Frontal cortex (tissue), 4 donors: ENCODE results near the gene IQGAP2. TPM values are rescaled to one million over a fixed set of nuclear protein-coding genes. Genes with fewer than 3 reads are reported as not detected.

Experiments
- DNase-seq, 2 donors: peaks; one replicate each; pipeline ENCODE4 v3.0.0; 2012; ENCODE audit warnings: low spot score in 2 of 2
- FAIRE-seq: peaks from 2 replicates; lab custom pipeline; 2012; peaks lifted over from hg19 to GRCh38; lab: Jason Lieb, UNC
- total RNA-seq: library from RNA; depleted of rRNA; stranded (reverse); fragments of >200 nt; gene quantifications from one replicate; pipeline ENCODE4 v1.2.3, GENCODE V29; 2014
- donor health status: control.
- donor health status: control.
- donor health status: control.

Gene IQGAP2
- total RNA-seq, 1 donor from 2014 or later = 9.4 TPM

- no peak for DNase-seq
- FAIRE-seq = no peak
Measured at GRCh38 chr5:76441890-76442673, 39.0 kb downstream of the IQGAP2 start.

GRCh38 chr5:76443066-76443800 lies 40.1 kb downstream of the IQGAP2 start:
- FAIRE-seq = no peak

GRCh38 chr5:76445063-76445462 lies 42.0 kb downstream of the IQGAP2 start:
- FAIRE-seq (no peak), DNase-seq (no peak)

More at GRCh38 chr5:76443066-76443800, 40.1 kb downstream of the IQGAP2 start:
- no peak for DNase-seq

GRCh38 chr5:76445830-76446229 lies 42.7 kb downstream of the IQGAP2 start:
- FAIRE-seq (no peak), DNase-seq (no peak)

GRCh38 chr5:76446776-76447175 lies 43.7 kb downstream of the IQGAP2 start:
- no peak for FAIRE-seq
- no peak for DNase-seq

DNA sequence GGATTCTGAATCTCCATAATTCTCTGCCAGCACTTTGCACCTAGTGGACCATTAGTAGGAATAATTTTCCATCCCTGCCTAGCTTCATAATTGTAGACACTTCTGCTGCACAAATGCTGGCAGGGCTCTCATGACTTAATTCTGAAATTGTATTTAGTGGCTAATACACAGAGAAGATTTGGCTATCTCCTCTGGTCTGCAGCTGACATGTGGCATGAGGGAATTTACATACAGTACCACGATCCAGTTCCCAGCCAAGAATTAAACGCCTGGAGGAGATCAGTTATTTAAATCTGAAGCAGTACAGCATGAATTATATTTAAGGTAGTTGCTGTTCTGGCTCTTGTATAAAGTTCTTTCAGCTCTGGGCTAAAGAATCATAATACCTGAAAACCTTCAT lies 46.5 kb downstream of the IQGAP2 start:
- DNase-seq (no peak), FAIRE-seq (no peak)

DNA sequence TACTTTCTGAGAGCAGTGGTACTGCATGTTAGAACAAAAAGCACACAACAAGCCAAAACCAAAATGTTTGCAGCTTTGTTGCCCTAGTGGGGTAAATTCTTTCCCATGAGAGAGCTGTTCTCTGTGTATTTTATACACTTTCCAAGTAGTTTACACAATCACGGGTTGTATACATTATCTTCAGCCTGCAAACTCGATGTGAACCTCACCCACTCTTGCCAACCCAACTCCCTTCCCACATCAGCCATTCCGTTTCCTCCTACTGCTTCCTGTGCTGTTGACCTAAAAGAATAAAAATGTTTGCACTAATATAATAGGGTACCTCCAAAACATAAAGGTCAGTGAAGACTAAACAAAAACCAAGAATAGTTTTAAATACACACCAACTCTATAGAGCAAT lies 47.0 kb downstream of the IQGAP2 start:
- no peak for FAIRE-seq
- DNase-seq = no peak

- DNase-seq (no peak), FAIRE-seq (no peak)
Measured at GRCh38 chr5:76451031-76451701, 48.1 kb downstream of the IQGAP2 start.

DNA sequence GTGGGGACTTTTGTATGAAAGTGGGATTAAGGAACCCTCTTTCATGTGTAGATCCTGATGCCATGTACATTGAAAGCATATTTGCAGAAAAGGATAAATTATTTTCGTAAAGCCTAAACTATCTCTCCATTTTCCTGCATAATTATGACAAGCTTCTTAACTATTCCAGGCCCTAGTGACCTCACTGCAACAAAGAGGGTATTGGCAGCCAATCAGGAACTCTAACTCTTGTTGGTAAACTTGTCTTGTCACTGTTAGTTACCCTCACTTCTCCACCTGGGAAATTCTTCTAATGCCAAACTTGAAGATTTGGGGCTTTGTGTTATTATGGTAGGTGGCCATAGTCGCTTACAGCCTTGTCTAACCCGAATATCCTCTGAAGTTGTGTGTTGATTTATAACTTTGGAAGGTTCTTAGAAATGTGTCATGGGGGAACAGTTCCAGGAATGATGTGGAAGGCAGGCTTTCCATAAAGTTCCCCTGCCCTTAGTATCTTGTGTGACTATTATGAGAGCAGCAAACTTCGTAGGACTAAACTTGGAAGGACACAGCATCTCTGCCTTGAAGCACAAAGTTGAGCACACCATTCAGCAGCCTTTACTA lies 52.5 kb downstream of the IQGAP2 start:
- DNase-seq (no peak), FAIRE-seq (no peak)

DNA sequence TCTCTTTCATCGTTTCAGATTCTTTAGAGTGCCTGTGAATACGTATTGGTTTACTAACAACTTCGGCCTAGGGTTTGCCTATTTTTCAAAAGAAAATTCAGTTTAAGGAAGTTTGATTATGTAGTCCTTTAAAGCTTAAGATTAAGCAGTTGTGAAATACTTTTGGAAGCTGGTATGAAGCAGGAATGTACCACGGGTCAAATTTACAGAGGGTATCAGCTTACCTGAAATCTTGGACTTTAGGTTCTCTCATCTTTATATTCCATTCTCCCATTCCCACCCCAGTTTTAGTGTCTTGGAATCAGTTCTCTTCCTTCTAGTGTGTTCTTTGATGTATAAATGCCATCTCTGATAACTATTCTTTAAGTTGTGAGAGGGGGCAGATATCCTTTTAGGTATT lies 53.2 kb downstream of the IQGAP2 start:
- no peak for FAIRE-seq
- no peak for DNase-seq

- no peak for DNase-seq
- no peak for FAIRE-seq
Measured at GRCh38 chr5:76457674-76458485, 54.8 kb downstream of the IQGAP2 start.

DNA sequence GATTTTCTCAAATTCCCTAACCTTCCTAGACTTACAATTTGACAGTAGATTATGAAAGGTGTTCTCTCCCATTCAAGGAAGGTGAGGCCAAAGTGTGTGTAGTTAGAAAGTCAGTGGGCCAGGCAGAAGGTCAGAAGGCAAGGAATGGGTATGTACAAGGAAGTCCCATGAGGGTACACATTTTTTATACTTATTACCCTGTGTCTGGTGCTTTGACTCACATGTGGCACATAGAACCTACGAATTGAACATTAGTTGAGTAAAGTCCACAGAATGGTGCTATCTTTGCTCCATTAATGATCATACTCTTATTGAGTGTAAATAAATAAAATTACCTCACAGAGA lies 55.4 kb downstream of the IQGAP2 start:
- DNase-seq (no peak), FAIRE-seq (no peak)

- DNase-seq (no peak), FAIRE-seq (no peak)
Measured at GRCh38 chr5:76460104-76460503, 57.0 kb downstream of the IQGAP2 start.

DNA sequence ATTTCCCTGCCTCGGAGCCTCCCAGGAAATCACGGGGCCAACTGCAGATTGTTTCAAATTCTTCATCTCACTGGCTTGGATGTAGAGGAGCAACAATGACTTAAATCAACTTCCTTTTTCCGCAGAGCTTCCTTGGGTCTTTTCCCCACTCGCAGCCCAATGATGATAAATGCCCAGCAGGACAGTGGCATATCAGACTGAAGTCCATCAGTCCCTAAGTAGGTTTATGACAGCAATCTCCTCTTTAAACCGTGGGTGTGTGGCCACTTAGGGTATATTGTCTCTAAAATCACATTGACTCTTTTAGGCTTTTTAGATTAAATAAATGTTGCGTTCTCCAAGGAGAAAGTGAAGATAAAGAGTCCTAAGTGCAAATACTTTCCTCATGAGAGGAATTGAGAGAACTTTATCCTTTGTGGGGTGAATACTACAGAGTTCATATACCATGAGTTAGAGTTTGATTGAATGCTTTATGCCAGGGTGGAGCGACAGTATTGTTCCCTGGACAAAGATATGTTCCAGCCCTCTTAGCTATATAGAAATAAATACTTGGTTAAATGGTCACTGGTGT lies 59.1 kb downstream of the IQGAP2 start:
- DNase-seq (no peak), FAIRE-seq (no peak)

DNA sequence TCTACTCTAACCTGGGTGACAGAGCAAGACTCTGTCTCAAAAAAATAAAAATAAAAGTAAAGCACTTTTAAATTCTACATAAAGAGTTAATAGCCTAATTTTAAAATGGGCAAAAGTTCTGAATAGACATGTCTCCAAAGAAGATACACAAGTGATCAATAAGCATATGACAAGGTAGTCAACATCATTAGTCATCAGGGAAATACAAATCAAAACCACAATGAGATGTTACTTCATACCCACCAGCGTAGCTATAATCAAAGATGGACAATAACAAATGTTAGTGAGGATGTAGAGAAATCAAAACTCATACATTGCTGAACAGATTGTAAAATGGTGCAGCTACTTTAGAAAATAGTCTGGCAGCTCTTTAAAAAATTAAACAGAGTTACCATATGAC lies 64.1 kb downstream of the IQGAP2 start:
- FAIRE-seq = no peak

GRCh38 chr5:76468635-76469425 lies 65.7 kb downstream of the IQGAP2 start:
- no peak for DNase-seq
- FAIRE-seq = no peak

More for the DNA sequence above, 64.1 kb downstream of the IQGAP2 start:
- no peak for DNase-seq

GRCh38 chr5:76469656-76470290 lies 66.7 kb downstream of the IQGAP2 start:
- DNase-seq (no peak), FAIRE-seq (no peak)

- FAIRE-seq = no peak
- DNase-seq = no peak
Measured at GRCh38 chr5:76470976-76471375, 67.9 kb downstream of the IQGAP2 start.
